Activated naive CD8-positive, alpha-beta T cell treated with anti-CD3 and anti-CD28 coated beads, Interleukin-2, amount 10 ng/mL, durations not matched to agents 7 days and 5 days (primary cell): ENCODE data around the gene RSL1D1. TPM values are rescaled to one million over a fixed set of nuclear protein-coding genes. Genes with fewer than 3 reads are reported as not detected.

Experiments
- ATAC-seq: fragments of 150-1000 bp; cut with Tn5 transposase; one replicate; pipeline ENCODE4 v1.10.0; 2021; ENCODE audit warnings: low read depth, moderate library complexity
- POLR2A ChIA-PET: fragments of 350-600 bp; sonication (Branson Sonifier 250); formaldehyde crosslinking; loops from one replicate; lab custom pipeline; 2021; ENCODE audit warnings: antibody characterized with exemption; lab: Charles Lee
- DNase-seq: peaks from one replicate; pipeline ENCODE4 v3.0.0; 2021
- H3K27ac Mint-ChIP-seq: one replicate; pipeline ENCODE4 v1.8.0; 2022; ENCODE audit warnings: mild to moderate bottlenecking, mixed read lengths
- H3K27me3 Mint-ChIP-seq: one replicate; pipeline ENCODE4 v1.8.0; 2022; ENCODE audit warnings: mild to moderate bottlenecking, moderate library complexity, mixed read lengths
- H3K36me3 Mint-ChIP-seq: one replicate; pipeline ENCODE4 v1.8.0; 2021; ENCODE audit warnings: mild to moderate bottlenecking, mixed read lengths
- H3K4me1 Mint-ChIP-seq: one replicate; pipeline ENCODE4 v1.8.0; 2021; ENCODE audit warnings: mixed read lengths
- H3K4me3 Mint-ChIP-seq: one replicate; pipeline ENCODE4 v1.8.0; 2022; ENCODE audit warnings: mild to moderate bottlenecking, moderate library complexity, mixed read lengths
- H3K9me3 Mint-ChIP-seq: one replicate; pipeline ENCODE4 v1.8.0; 2021; ENCODE audit warnings: mixed read lengths
- total RNA-seq, 2 experiments: library from RNA; stranded (reverse); gene quantifications; one replicate each; pipeline ENCODE4 v1.2.3, GENCODE V29; 2021

The RSL1D1 gene
- total RNA-seq, 2 experiments from 2014 or later: 159 to 165 TPM

- ATAC-seq: no peak
- no peaks in the 10 kb centered on the region for H3K27me3 Mint-ChIP-seq
- H3K27ac Mint-ChIP-seq: no peak overlapping the region
- peaks cover 12% of the 10 kb centered on the region for H3K36me3 Mint-ChIP-seq
- peaks cover 5% of the 10 kb centered on the region for H3K4me1 Mint-ChIP-seq
- H3K9me3 Mint-ChIP-seq: no peaks in the 10 kb centered on the region
- no peak for DNase-seq
- POLR2A ChIA-PET: no interaction called here
- H3K4me3 Mint-ChIP-seq: no peak overlapping the region
These were observed 19.1 kb upstream of the RSL1D1 start for GRCh38 chr16:11870399-11870798.

- Mint-ChIP-seq H3K27ac (no peak overlapping the region), H3K4me1 (peaks cover 4% of the 10 kb centered on the region), H3K27me3 (no peaks in the 10 kb centered on the region), H3K9me3 (no peaks in the 10 kb centered on the region), H3K36me3 (peaks cover 7% of the 10 kb centered on the region), H3K4me3 (no peak overlapping the region)
- DNase-seq (no peak), ATAC-seq (no peak)
- POLR2A ChIA-PET: no interaction called here
These were observed 18.2 kb upstream of the RSL1D1 start for GRCh38 chr16:11869353-11870228.

GRCh38 chr16:11868412-11868980, 17.2 kb upstream of the RSL1D1 start:
- ATAC-seq (no peak), DNase-seq (no peak)
- Mint-ChIP-seq H3K9me3 (no peaks in the 10 kb centered on the region), H3K4me3 (no peak overlapping the region), H3K27me3 (no peaks in the 10 kb centered on the region), H3K27ac (no peak overlapping the region), H3K4me1 (peaks cover 4% of the 10 kb centered on the region), H3K36me3 (peaks cover 6% of the 10 kb centered on the region)
- POLR2A ChIA-PET: no interaction called here

- Mint-ChIP-seq H3K4me3 (no peak overlapping the region), H3K27ac (no peak overlapping the region), H3K36me3 (peaks cover 3% of the 10 kb centered on the region), H3K27me3 (no peaks in the 10 kb centered on the region), H3K4me1 (peaks cover 6% of the 10 kb centered on the region), H3K9me3 (no peaks in the 10 kb centered on the region)
- POLR2A ChIA-PET: no interaction called here
- DNase-seq: no peak
- no peak for ATAC-seq
These were observed 11.1 kb upstream of the RSL1D1 start for GRCh38 chr16:11862489-11862888.

DNA sequence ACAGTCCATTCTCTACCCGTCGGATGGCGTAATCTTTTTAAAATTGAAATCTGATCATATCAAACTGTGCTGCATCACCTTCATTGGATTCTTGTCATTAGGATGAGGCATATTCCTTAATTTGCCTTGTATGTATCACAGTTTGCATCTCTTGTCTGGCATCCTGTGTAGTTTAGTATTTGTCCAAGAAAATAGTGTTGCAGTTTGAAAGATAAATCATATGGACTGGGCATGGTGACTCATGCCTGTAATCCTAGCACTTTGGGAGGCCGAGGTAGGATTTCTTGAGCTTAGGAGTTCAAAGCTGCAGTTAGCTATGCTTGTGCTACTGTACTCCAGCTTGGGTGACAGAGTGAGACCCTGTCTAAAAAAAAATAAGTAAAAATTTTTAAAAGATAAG, 5.8 kb upstream of the RSL1D1 start:
- Mint-ChIP-seq H3K9me3 (no peaks in the 10 kb centered on the region), H3K4me3 (no peak overlapping the region), H3K27me3 (no peaks in the 10 kb centered on the region), H3K4me1 (peaks cover 18% of the 10 kb centered on the region), H3K27ac (no peak overlapping the region), H3K36me3 (peaks cover 19% of the 10 kb centered on the region)
- ATAC-seq (no peak), DNase-seq (no peak)
- POLR2A ChIA-PET: no interaction called here

GRCh38 chr16:11852092-11852809, 909 bp upstream of the RSL1D1 start:
- Mint-ChIP-seq H3K9me3 (no peaks in the 10 kb centered on the region), H3K27ac (peak overlapping the region; percentile 97), H3K36me3 (peaks cover 30% of the 10 kb centered on the region), H3K27me3 (no peaks in the 10 kb centered on the region), H3K4me3 (peak overlapping the region; percentile 97), H3K4me1 (peaks cover 28% of the 10 kb centered on the region)
- POLR2A ChIA-PET: interaction anchor here (0.6 to 1.9 kb wide), 4 partner anchors 25 to 69 kb away, joined by 4 to 10 read pairs (median 6); partner anchors contain the start of genes GSPT1 and ZC3H7A
- no peak for DNase-seq
- no peak for ATAC-seq

DNA sequence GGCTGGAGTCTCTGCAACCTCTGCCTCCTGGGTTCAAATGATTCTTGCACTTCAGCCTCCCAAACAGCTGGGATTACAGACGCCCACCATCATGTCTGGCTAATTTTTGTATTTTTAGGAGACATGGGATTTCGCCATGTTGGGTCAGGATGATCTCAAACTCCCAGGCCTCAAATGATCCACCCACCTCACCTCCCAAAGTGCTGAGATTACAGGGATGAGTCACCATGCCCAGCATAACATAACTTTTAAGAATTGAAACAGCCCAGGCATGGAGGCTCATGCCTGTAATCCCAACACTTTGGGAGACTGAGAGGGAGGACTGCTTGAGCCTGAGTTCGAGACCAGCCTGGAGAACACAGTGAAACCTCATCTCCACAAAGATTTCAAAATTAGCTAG, 2.5 kb downstream of the RSL1D1 start:
- Mint-ChIP-seq H3K4me1 (peaks cover 15% of the 10 kb centered on the region), H3K4me3 (no peak overlapping the region), H3K27me3 (no peaks in the 10 kb centered on the region), H3K27ac (no peak overlapping the region), H3K9me3 (no peaks in the 10 kb centered on the region), H3K36me3 (peaks cover 19% of the 10 kb centered on the region)
- ATAC-seq: no peak
- POLR2A ChIA-PET: interaction anchor here (1.9 kb wide), 1 partner anchor 52 kb away, joined by 4 read pairs; the partner anchor contains the start of gene ZC3H7A
- no peak for DNase-seq

- DNase-seq (no peak), ATAC-seq (no peak)
- no peak overlapping the region for H3K27ac Mint-ChIP-seq
- H3K4me1 Mint-ChIP-seq: peaks cover 5% of the 10 kb centered on the region
- no peaks in the 10 kb centered on the region for H3K9me3 Mint-ChIP-seq
- POLR2A ChIA-PET: no interaction called here
- no peaks in the 10 kb centered on the region for H3K27me3 Mint-ChIP-seq
- H3K36me3 Mint-ChIP-seq: peaks cover 24% of the 10 kb centered on the region
- no peak overlapping the region for H3K4me3 Mint-ChIP-seq
These were observed 6.8 kb downstream of the RSL1D1 start for GRCh38 chr16:11844499-11844898.

GRCh38 chr16:11843861-11844260, 7.5 kb downstream of the RSL1D1 start:
- no peak for ATAC-seq
- Mint-ChIP-seq H3K9me3 (no peaks in the 10 kb centered on the region), H3K4me3 (no peak overlapping the region), H3K36me3 (peaks cover 20% of the 10 kb centered on the region), H3K27ac (no peak overlapping the region), H3K4me1 (peaks cover 3% of the 10 kb centered on the region), H3K27me3 (no peaks in the 10 kb centered on the region)
- POLR2A ChIA-PET: interaction anchor here (0.6 to 1.1 kb wide), 3 partner anchors 9 to 609 kb away, joined by 3 to 5 read pairs (median 4); no protein-coding TSS in a partner anchor
- no peak for DNase-seq

GRCh38 chr16:11843206-11843605, 8.1 kb downstream of the RSL1D1 start:
- Mint-ChIP-seq H3K9me3 (no peaks in the 10 kb centered on the region), H3K27ac (no peak overlapping the region), H3K4me1 (peaks cover 1% of the 10 kb centered on the region), H3K27me3 (no peaks in the 10 kb centered on the region), H3K36me3 (peaks cover 17% of the 10 kb centered on the region), H3K4me3 (no peak overlapping the region)
- POLR2A ChIA-PET: interaction anchor here (0.7 to 1.1 kb wide), 3 partner anchors 9 to 967 kb away, joined by 3 to 4 read pairs (median 3); no protein-coding TSS in a partner anchor
- DNase-seq (no peak), ATAC-seq (no peak)

DNA sequence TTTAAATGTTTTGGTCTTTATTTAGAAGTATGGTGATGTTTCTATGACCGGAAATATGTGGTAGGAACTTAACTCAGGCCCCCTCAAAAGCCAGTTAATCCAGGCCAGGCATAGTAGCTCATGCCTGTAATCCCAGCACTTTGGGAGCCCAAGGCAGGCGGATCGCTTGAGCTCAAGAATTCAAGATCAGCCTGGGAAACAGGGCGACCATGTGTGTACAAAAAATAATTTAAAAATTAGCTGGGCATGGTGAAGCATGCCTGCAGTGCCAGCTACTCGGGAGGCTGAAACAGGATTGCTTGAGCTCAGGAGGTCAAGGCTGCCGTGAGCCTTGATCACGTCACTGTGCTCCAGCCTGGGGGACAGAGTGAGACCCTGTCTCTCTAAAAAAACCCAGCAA, 10.3 kb downstream of the RSL1D1 start:
- Mint-ChIP-seq H3K27ac (no peak overlapping the region), H3K4me3 (no peak overlapping the region), H3K4me1 (no peaks in the 10 kb centered on the region), H3K9me3 (no peaks in the 10 kb centered on the region), H3K27me3 (no peaks in the 10 kb centered on the region), H3K36me3 (peaks cover 22% of the 10 kb centered on the region)
- no peak for DNase-seq
- POLR2A ChIA-PET: no interaction called here
- no peak for ATAC-seq

GRCh38 chr16:11836650-11837244, 14.6 kb downstream of the RSL1D1 start:
- Mint-ChIP-seq H3K27me3 (no peaks in the 10 kb centered on the region), H3K36me3 (peaks cover 17% of the 10 kb centered on the region), H3K4me1 (no peaks in the 10 kb centered on the region), H3K4me3 (no peak overlapping the region), H3K9me3 (no peaks in the 10 kb centered on the region), H3K27ac (no peak overlapping the region)
- peak; percentile 2 for DNase-seq
- ATAC-seq: no peak
- POLR2A ChIA-PET: interaction anchor here (1.6 kb wide), 1 partner anchor 39 kb away, joined by 3 read pairs; the partner anchor contains the start of gene ZC3H7A
